Measurements from ENCODE around the gene MBD5. TPM values are rescaled to one million over a fixed set of nuclear protein-coding genes. Genes with fewer than 3 reads are reported as not detected.

Gene MBD5
- total and polyA plus RNA-seq, 2 of the 4 experiments (the other 2 are of a cell fraction), result 9.8 to 14.2 TPM

GRCh38 chr2:148503516-148503915 lies 482.6 kb downstream of the MBD5 start:
- Histone ChIP-seq H4K8ac (ENCODE audit: low read depth in 2 of 2, low read length in 2 of 2) (no peak overlapping the region), H4K5ac (ENCODE audit: low read depth, low read length) (no peak overlapping the region), H3K56ac (ENCODE audit: extremely low read depth, insufficient read depth, low read length) (no peak overlapping the region), H2BK15ac (ENCODE audit: low read depth, low read length) (no peak overlapping the region), H3K36me3 (ENCODE audit: control insufficient read depth, insufficient read depth, low read length) (no peaks in the 10 kb centered on the region), H4K91ac (ENCODE audit: insufficient read depth, low read depth, low read length) (no peak overlapping the region), H2AK9ac (replicated peaks; ENCODE audit: low read depth, low read length, poor library complexity) (no peak overlapping the region), H4K20me1 (ENCODE audit: insufficient read depth, low read length) (no peaks in the 10 kb centered on the region), H2BK20ac (ENCODE audit: low read depth, low read length) (no peak overlapping the region), H3K27me3 (ENCODE audit: control insufficient read depth, insufficient read depth, low read length) (no peaks in the 10 kb centered on the region), H3K23ac (ENCODE audit: low read depth, low read length) (no peak overlapping the region), H3K4me2 (ENCODE audit: low read depth, low read length) (no peak overlapping the region), H3K14ac (replicated peaks; ENCODE audit: low read depth, low read length) (no peak overlapping the region), H3K18ac (ENCODE audit: low read depth, low read length) (no peak overlapping the region), H3K9ac (ENCODE audit: low read depth, low read length) (no peak overlapping the region), H3K9me1 (ENCODE audit: insufficient read depth, low read length) (peaks cover 3% of the 10 kb centered on the region), H3K4ac (ENCODE audit: low read depth, low read length) (no peak overlapping the region), H2AK5ac (ENCODE audit: low read depth, low read length) (no peak overlapping the region), H2BK120ac (ENCODE audit: low read depth, low read length) (no peak overlapping the region), H3K4me1 (ENCODE audit: control insufficient read depth, insufficient read depth, low read length) (peaks cover 2% of the 10 kb centered on the region; the same call in 1 of the 2 replicates), H3K27ac (ENCODE audit: insufficient read depth, low read length) (no peak overlapping the region), H2BK5ac (ENCODE audit: low read depth, low read length, poor library complexity, severe bottlenecking) (no peak overlapping the region), H2AFZ (replicated peaks; ENCODE audit: low read length, poor library complexity) (no peak overlapping the region), H3K9me3 (ENCODE audit: control insufficient read depth, insufficient read depth, low read length) (no peaks in the 10 kb centered on the region), H3K4me3 (ENCODE audit: insufficient read depth, low read depth, low read length) (no peak overlapping the region), H3K79me1 (ENCODE audit: low read depth in 1 of 2, low read length in 2 of 2) (no peaks in the 10 kb centered on the region)
- ChIA-PET POLR2A (ENCODE audit: unreplicated experiment) (no interaction called here), CTCF (no interaction called here)
- in situ Hi-C loops (cut with MboI; ENCODE audit: low sequenced_read_pairs), result no loop called here
- intact Hi-C loops (cut with micrococcal nuclease), result loop anchor here (10.0 kb wide), 1 partner anchor 299 kb away; no protein-coding TSS in a partner anchor
- BruUV-seq (replicated peaks), result no TSS peak
- DNase-seq (no peak), ATAC-seq (ENCODE audit: low read depth) (no peak)
- TF ChIP-seq POLR2A (IDR thresholded peaks at IDR 0.05; ENCODE audit: low read depth, low read length) (no peak), FOS (IDR thresholded peaks at IDR 0.05; ENCODE audit: low read depth, low read length) (no peak)
- TF ChIP-seq, protein P1, sequence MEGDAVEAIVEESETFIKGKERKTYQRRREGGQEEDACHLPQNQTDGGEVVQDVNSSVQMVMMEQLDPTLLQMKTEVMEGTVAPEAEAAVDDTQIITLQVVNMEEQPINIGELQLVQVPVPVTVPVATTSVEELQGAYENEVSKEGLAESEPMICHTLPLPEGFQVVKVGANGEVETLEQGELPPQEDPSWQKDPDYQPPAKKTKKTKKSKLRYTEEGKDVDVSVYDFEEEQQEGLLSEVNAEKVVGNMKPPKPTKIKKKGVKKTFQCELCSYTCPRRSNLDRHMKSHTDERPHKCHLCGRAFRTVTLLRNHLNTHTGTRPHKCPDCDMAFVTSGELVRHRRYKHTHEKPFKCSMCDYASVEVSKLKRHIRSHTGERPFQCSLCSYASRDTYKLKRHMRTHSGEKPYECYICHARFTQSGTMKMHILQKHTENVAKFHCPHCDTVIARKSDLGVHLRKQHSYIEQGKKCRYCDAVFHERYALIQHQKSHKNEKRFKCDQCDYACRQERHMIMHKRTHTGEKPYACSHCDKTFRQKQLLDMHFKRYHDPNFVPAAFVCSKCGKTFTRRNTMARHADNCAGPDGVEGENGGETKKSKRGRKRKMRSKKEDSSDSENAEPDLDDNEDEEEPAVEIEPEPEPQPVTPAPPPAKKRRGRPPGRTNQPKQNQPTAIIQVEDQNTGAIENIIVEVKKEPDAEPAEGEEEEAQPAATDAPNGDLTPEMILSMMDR (conservative IDR thresholded peaks at IDR 0.05; ENCODE audit: low read depth, low read length), result no peak
- no CpG with 5 or more reads among the region's 2 CpGs for WGBS, 2 experiments (ENCODE audit: extremely low coverage in 2 of 2, insufficient read length in 1 of 2)
- dilution Hi-C loops (cut with HindIII; ENCODE audit: low sequenced_read_pairs, unreplicated experiment), result no loop called here

Data from IMR-90 (cell line).